ENCODE results near the gene NOM1. TPM values are rescaled to one million over a fixed set of nuclear protein-coding genes. Genes with fewer than 3 reads are reported as not detected.
"Not testable (repeated sequence)": the region's sequence is repeated elsewhere in the genome, so short reads cannot be mapped to it uniquely, and the experiment has no call there.

Gene NOM1
- total RNA-seq, 3 donors from 2014 or later, result 13.9 to 20.9 (median 15.9) TPM

- no peak for TF ChIP-seq CTCF (IDR thresholded peaks at IDR 0.05)
Observed at GRCh38 chr7:156918635-156919034, 30.9 kb upstream of the NOM1 start.

GRCh38 chr7:156919132-156919713 lies 30.3 kb upstream of the NOM1 start:
- no peak overlapping the region for H3K4me3 ChIP-seq
- TF ChIP-seq CTCF (IDR thresholded peaks at IDR 0.05), result no peak
- H3K36me3 ChIP-seq (ENCODE audit: low read depth), result no peaks in the 10 kb centered on the region
- H3K9me3 ChIP-seq, result no peaks in the 10 kb centered on the region
- no peak for ATAC-seq
- no peaks in the 10 kb centered on the region for H3K4me1 ChIP-seq (ENCODE audit: low read depth)
- intact Hi-C loops (cut with DNase I, micrococcal nuclease), result no loop called here
- no peak for DNase-seq

More at GRCh38 chr7:156918635-156919034, 30.9 kb upstream of the NOM1 start:
- no peak overlapping the region for H3K4me3 ChIP-seq
- no peaks in the 10 kb centered on the region for H3K9me3 ChIP-seq
- intact Hi-C loops (cut with DNase I, micrococcal nuclease), result no loop called here
- H3K36me3 ChIP-seq (ENCODE audit: low read depth), result no peaks in the 10 kb centered on the region
- ATAC-seq (no peak), DNase-seq (no peak)
- H3K4me1 ChIP-seq (ENCODE audit: low read depth), result no peaks in the 10 kb centered on the region

DNA sequence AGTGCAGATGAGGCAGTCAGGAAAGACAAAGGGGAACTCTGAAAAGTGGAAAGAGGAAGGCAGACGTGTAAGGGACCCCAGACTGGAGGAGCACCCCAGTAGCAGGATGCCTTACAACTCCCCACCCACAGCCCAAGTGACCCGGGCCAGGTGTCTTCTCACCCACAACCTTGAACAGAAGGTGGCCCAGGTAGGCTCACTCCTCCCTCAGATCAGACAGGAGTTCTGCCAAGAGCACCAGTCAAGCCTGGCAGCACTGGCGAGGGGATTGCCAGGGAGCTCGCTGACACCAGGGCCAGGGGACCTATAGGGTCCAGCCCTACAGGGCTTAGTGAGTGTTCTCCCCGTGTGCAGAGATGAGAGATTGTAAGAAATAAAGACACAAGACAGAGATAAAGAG lies 29.4 kb upstream of the NOM1 start:
- H3K36me3 ChIP-seq (ENCODE audit: low read depth), result no peaks in the 10 kb centered on the region
- no peaks in the 10 kb centered on the region for H3K4me1 ChIP-seq (ENCODE audit: low read depth)
- intact Hi-C loops (cut with DNase I, micrococcal nuclease), result no loop called here
- H3K9me3 ChIP-seq, result no peaks in the 10 kb centered on the region
- no peak for ATAC-seq
- no peak for TF ChIP-seq CTCF (IDR thresholded peaks at IDR 0.05)
- no peak overlapping the region for H3K4me3 ChIP-seq
- no peak for DNase-seq

DNA sequence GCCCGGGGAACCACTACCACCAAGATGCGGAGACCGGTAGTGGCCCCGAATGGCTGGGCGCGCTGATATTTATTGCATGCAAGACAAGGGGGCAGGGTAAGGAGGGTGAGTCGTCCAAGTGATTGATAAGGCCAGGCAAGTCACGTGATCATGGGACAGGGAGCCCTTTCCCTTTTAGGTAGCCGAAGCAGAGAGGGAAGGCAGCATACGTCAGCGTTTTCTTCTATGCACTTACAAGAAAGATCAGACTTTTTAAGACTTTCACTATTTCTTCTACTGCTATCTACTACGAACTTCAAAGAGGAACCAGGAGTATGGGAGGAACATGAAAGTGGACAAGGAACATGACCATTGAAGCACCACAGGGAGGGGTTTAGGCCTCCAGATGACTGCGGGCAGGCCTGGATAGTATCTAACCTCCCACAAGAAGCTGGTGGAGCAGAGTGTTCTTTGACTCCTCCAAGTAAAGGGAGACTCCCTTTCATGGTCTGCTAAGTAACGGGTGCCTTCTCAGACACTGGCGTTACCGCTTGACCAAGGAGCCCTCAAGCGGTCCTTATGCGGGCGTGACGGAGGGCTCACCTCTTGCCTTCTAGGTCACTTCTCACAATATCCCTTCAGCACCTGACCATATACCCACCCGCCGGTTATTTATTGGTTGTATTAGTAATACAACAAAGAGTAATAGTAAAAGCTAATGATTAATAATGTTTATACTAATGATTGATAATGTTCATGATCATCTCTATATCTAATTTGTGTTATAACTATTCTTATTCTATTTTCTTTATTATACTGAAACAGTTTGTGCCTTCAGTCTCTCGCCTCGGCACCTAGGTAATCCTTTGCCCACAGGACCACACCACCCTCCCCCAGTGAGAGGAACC lies 28.8 kb upstream of the NOM1 start:
- ATAC-seq; H3K9me3 ChIP-seq; H3K4me3 ChIP-seq; intact Hi-C loops (cut with DNase I, micrococcal nuclease); H3K4me1 ChIP-seq (ENCODE audit: low read depth); H3K36me3 ChIP-seq (ENCODE audit: low read depth); DNase-seq: not testable (repeated sequence)

- intact Hi-C loops (cut with DNase I, micrococcal nuclease); ATAC-seq; H3K36me3 ChIP-seq (ENCODE audit: low read depth); DNase-seq; H3K4me1 ChIP-seq (ENCODE audit: low read depth); H3K4me3 ChIP-seq; H3K9me3 ChIP-seq: not testable (repeated sequence)
Observed at GRCh38 chr7:156922304-156922703, 27.2 kb upstream of the NOM1 start.

DNA sequence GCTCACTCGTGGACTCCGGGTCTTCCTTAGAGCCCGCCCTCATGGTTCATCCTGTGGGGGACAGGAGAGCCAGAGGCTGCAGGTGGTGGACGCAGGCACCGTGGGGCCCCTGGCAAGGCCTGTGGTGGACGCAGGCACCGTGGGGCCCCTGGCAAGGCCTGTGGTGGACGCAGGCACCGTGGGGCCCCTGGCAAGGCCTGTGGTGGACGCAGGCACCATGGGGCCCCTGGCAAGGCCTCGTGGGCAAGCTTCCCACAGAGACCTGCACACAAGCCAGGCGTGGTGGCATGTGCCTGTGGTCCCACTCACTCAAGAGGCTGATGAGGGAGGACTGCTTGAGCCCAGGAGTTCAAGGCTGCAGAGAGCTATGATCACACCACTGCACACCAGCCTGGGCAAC lies 23.7 kb upstream of the NOM1 start:
- H3K36me3 ChIP-seq (ENCODE audit: low read depth); ATAC-seq; DNase-seq; intact Hi-C loops (cut with DNase I, micrococcal nuclease); H3K9me3 ChIP-seq; H3K4me3 ChIP-seq: not testable (repeated sequence)
- H3K4me1 ChIP-seq (ENCODE audit: low read depth), result peaks cover 17% of the 10 kb centered on the region
